Measurements from ENCODE around the gene AKAP6. TPM values are rescaled to one million over a fixed set of nuclear protein-coding genes. Genes with fewer than 3 reads are reported as not detected.

The AKAP6 gene
- total RNA-seq, 2 donors from 2014 or later = 3.6 to 9.9 TPM

DNA sequence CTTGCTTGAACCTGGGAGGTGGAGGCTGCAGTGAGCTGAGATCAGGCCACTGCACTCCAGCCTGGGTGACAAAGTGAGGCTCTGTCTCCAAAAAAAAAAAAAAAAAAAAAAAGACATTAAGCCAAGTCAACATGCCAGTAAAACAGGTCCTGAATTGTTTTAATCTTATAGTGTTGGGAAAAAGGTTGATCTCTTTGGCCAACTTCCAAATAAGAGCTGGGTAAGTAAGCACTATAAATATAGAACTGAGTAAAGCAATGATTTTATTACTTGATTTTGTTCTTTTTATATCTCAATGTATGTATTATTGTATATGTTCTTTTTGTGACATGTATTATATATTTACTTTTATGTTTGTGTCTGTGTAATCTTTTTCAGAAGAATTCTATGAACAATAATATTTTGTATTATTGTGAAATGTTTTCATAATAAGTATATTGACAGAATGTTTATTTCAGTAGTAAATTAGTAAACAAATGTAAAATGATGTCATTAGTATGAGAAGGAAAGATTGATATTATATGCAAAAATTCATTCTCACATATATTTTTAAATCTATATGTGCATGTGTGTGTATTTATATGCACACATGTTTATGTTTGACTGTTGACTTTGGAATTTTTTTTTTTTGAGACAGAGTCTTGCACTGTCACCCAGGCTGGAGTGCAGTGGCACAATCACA, 9.6 kb upstream of the AKAP6 start:
- no peak for DNase-seq (ENCODE audit: low spot score)
- intact Hi-C loops (cut with DNase I) = no loop called here

DNA sequence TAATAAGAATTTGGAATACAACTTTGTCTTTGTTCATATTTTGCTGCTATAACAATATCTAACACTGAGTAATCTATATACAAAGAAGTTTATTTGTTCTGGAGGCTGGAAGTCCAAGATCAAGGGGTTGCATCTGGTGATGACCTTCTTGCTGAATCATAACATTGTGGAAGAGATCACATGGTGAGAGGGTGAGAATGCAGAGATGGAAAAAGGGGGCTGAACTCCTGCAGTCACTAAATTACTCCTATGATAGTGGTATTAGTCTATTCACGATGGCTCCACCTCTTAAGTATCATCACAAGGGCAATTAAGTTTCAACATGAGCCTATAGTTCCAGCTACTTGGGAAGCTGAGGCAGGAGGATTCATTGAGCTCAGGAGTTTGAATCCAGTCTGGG, 4.5 kb upstream of the AKAP6 start:
- no peak for TF ChIP-seq POLR2A (IDR thresholded peaks at IDR 0.05)
- TF ChIP-seq, protein P1, sequence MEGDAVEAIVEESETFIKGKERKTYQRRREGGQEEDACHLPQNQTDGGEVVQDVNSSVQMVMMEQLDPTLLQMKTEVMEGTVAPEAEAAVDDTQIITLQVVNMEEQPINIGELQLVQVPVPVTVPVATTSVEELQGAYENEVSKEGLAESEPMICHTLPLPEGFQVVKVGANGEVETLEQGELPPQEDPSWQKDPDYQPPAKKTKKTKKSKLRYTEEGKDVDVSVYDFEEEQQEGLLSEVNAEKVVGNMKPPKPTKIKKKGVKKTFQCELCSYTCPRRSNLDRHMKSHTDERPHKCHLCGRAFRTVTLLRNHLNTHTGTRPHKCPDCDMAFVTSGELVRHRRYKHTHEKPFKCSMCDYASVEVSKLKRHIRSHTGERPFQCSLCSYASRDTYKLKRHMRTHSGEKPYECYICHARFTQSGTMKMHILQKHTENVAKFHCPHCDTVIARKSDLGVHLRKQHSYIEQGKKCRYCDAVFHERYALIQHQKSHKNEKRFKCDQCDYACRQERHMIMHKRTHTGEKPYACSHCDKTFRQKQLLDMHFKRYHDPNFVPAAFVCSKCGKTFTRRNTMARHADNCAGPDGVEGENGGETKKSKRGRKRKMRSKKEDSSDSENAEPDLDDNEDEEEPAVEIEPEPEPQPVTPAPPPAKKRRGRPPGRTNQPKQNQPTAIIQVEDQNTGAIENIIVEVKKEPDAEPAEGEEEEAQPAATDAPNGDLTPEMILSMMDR (IDR thresholded peaks at IDR 0.05) = no peak
- TF ChIP-seq POLR2AphosphoS5 (IDR thresholded peaks at IDR 0.05) = no peak
- Histone ChIP-seq H3K4me1 (replicated peaks) (no peaks in the 10 kb centered on the region), H3K36me3 (no peaks in the 10 kb centered on the region), H3K27me3 (replicated peaks; ENCODE audit: insufficient read depth) (no peaks in the 10 kb centered on the region), H3K4me3 (no peak overlapping the region), H3K9me3 (no peaks in the 10 kb centered on the region), H3K27ac (no peak overlapping the region)
- intact Hi-C loops (cut with DNase I) = no loop called here
- no peak for DNase-seq (ENCODE audit: low spot score)
- WGBS = 100% methylated on average over 1 of the region's 1 CpG

More for the DNA sequence above, 9.6 kb upstream of the AKAP6 start:
- TF ChIP-seq, protein P1 (IDR thresholded peaks at IDR 0.05) = no peak
- no peak for TF ChIP-seq POLR2AphosphoS5 (IDR thresholded peaks at IDR 0.05)
- no peak for TF ChIP-seq POLR2A (IDR thresholded peaks at IDR 0.05)
- no peaks in the 10 kb centered on the region for H3K36me3 ChIP-seq
- H3K4me3 ChIP-seq = no peak overlapping the region
- H3K27me3 ChIP-seq (replicated peaks; ENCODE audit: insufficient read depth) = no peaks in the 10 kb centered on the region
- H3K4me1 ChIP-seq (replicated peaks) = no peaks in the 10 kb centered on the region
- no peak overlapping the region for H3K27ac ChIP-seq
- no peaks in the 10 kb centered on the region for H3K9me3 ChIP-seq

GRCh38 chr14:32327255-32327961, 1.7 kb upstream of the AKAP6 start:
- Histone ChIP-seq H3K27me3 (replicated peaks; ENCODE audit: insufficient read depth) (no peaks in the 10 kb centered on the region), H3K4me1 (replicated peaks) (no peaks in the 10 kb centered on the region), H3K36me3 (no peaks in the 10 kb centered on the region), H3K9me3 (no peaks in the 10 kb centered on the region), H3K27ac (no peak overlapping the region), H3K4me3 (no peak overlapping the region)
- DNase-seq (ENCODE audit: low spot score) = no peak
- intact Hi-C loops (cut with DNase I) = no loop called here
- 69% methylated on average over 2 of the region's 2 CpGs for WGBS
- TF ChIP-seq POLR2A (IDR thresholded peaks at IDR 0.05) (no peak), POLR2AphosphoS5 (IDR thresholded peaks at IDR 0.05) (no peak)
- TF ChIP-seq, protein P1 (IDR thresholded peaks at IDR 0.05) = no peak

DNA sequence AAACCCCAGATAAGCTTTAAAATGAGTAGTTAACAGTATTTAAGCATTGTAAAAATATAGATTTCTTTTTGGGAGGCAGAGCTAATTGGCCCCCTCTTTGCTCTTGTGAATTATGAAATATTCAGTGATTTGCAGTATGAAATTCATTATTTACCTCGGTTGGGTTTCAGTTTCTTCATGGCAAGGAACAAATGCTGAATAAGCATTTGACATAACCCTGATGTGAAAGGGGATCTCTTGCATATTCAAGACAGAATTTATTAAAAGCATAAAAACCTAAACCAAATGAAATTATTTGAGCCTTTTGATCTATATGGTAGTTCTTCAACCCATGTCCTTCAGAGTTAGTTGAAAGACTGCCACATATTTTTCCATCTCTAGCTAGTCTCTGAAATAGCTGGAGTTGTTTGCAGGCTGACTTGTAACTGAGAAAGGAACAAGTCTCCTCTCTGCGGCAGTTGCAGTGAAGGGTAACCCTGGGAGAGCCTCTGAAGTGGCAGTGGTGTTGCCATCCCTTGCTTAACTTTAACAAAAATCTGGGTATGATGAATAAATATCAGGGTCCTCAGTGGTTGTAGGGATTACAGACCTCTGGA, 690 bp downstream of the AKAP6 start:
- H3K4me1 ChIP-seq (replicated peaks) = no peaks in the 10 kb centered on the region
- H3K4me3 ChIP-seq = no peak overlapping the region
- 85% methylated on average over 2 of the region's 2 CpGs for WGBS
- TF ChIP-seq POLR2AphosphoS5 (IDR thresholded peaks at IDR 0.05) (no peak), POLR2A (IDR thresholded peaks at IDR 0.05) (no peak)
- TF ChIP-seq, protein P1 (IDR thresholded peaks at IDR 0.05) = no peak
- intact Hi-C loops (cut with DNase I) = no loop called here
- H3K27me3 ChIP-seq (replicated peaks; ENCODE audit: insufficient read depth) = no peaks in the 10 kb centered on the region
- no peak for DNase-seq (ENCODE audit: low spot score)
- H3K27ac ChIP-seq = no peak overlapping the region
- H3K9me3 ChIP-seq = no peaks in the 10 kb centered on the region
- no peaks in the 10 kb centered on the region for H3K36me3 ChIP-seq
